ENCODE results near the gene IGSF22.

GRCh38 chr11:18700375-18700774 is 25.6 kb downstream of the IGSF22 start:
- no peak for TF ChIP-seq ZNF549 (tag by site-specific recombination; IDR thresholded peaks at IDR 0.05)
- TF ChIP-seq, protein P1, sequence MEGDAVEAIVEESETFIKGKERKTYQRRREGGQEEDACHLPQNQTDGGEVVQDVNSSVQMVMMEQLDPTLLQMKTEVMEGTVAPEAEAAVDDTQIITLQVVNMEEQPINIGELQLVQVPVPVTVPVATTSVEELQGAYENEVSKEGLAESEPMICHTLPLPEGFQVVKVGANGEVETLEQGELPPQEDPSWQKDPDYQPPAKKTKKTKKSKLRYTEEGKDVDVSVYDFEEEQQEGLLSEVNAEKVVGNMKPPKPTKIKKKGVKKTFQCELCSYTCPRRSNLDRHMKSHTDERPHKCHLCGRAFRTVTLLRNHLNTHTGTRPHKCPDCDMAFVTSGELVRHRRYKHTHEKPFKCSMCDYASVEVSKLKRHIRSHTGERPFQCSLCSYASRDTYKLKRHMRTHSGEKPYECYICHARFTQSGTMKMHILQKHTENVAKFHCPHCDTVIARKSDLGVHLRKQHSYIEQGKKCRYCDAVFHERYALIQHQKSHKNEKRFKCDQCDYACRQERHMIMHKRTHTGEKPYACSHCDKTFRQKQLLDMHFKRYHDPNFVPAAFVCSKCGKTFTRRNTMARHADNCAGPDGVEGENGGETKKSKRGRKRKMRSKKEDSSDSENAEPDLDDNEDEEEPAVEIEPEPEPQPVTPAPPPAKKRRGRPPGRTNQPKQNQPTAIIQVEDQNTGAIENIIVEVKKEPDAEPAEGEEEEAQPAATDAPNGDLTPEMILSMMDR (tag by site-specific recombination; IDR thresholded peaks at IDR 0.05), result no peak
- TF ChIP-seq, protein P2, sequence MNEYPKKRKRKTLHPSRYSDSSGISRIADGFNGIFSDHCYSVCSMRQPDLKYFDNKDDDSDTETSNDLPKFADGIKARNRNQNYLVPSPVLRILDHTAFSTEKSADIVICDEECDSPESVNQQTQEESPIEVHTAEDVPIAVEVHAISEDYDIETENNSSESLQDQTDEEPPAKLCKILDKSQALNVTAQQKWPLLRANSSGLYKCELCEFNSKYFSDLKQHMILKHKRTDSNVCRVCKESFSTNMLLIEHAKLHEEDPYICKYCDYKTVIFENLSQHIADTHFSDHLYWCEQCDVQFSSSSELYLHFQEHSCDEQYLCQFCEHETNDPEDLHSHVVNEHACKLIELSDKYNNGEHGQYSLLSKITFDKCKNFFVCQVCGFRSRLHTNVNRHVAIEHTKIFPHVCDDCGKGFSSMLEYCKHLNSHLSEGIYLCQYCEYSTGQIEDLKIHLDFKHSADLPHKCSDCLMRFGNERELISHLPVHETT (tag by site-specific recombination; IDR thresholded peaks at IDR 0.05), result no peak
- TF ChIP-seq ZNF140 (tag by site-specific recombination; IDR thresholded peaks at IDR 0.05), result no peak
- no peak for TF ChIP-seq TCF7L2 (IDR thresholded peaks at IDR 0.05; ENCODE audit: borderline replicate concordance, low read depth, low read length)
- TF ChIP-seq, protein P3, sequence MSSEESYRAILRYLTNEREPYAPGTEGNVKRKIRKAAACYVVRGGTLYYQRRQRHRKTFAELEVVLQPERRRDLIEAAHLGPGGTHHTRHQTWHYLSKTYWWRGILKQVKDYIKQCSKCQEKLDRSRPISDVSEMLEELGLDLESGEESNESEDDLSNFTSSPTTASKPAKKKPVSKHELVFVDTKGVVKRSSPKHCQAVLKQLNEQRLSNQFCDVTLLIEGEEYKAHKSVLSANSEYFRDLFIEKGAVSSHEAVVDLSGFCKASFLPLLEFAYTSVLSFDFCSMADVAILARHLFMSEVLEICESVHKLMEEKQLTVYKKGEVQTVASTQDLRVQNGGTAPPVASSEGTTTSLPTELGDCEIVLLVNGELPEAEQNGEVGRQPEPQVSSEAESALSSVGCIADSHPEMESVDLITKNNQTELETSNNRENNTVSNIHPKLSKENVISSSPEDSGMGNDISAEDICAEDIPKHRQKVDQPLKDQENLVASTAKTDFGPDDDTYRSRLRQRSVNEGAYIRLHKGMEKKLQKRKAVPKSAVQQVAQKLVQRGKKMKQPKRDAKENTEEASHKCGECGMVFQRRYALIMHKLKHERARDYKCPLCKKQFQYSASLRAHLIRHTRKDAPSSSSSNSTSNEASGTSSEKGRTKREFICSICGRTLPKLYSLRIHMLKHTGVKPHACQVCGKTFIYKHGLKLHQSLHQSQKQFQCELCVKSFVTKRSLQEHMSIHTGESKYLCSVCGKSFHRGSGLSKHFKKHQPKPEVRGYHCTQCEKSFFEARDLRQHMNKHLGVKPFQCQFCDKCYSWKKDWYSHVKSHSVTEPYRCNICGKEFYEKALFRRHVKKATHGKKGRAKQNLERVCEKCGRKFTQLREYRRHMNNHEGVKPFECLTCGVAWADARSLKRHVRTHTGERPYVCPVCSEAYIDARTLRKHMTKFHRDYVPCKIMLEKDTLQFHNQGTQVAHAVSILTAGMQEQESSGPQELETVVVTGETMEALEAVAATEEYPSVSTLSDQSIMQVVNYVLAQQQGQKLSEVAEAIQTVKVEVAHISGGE (tag by site-specific recombination; conservative IDR thresholded peaks at IDR 0.05; ENCODE audit: low read depth), result no peak
- TF ChIP-seq KLF7 (tag by site-specific recombination; IDR thresholded peaks at IDR 0.05; ENCODE audit: borderline replicate concordance), result no peak
- TF ChIP-seq PRDM1 (tag by site-specific recombination; IDR thresholded peaks at IDR 0.05), result no peak
- no peak for TF ChIP-seq KLF10 (tag by site-specific recombination; IDR thresholded peaks at IDR 0.05)
- no peak for TF ChIP-seq ZNF292 (tag by site-specific recombination; IDR thresholded peaks at IDR 0.05; ENCODE audit: borderline replicate concordance, low read depth)
- TF ChIP-seq YY1 (tag by site-specific recombination; IDR thresholded peaks at IDR 0.05), result no peak
